ENCODE data around the gene HNRNPK. TPM values are rescaled to one million over a fixed set of nuclear protein-coding genes. Genes with fewer than 3 reads are reported as not detected.

Gene HNRNPK
- total RNA-seq, 4 donors from 2014 or later: 315 to 498 (median 411) TPM

DNA sequence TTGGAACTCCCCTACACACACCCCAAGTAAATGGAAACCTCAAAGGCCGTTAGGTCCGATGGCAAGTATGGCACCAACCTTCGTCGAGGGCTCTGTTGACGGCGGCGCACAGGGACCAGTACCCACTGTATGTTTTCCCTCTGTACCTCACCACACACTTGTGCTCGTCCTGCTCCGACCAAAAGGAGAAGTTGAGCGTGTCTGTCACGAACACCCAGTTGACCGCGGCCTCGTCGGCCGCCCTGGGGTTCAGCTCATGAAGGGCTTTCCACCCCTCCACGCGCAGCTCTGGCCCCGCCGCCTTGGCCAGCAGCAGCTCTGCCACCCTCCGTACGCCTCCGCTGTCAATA lies 24.0 kb downstream of the HNRNPK start:
- TF ChIP-seq, protein P1, sequence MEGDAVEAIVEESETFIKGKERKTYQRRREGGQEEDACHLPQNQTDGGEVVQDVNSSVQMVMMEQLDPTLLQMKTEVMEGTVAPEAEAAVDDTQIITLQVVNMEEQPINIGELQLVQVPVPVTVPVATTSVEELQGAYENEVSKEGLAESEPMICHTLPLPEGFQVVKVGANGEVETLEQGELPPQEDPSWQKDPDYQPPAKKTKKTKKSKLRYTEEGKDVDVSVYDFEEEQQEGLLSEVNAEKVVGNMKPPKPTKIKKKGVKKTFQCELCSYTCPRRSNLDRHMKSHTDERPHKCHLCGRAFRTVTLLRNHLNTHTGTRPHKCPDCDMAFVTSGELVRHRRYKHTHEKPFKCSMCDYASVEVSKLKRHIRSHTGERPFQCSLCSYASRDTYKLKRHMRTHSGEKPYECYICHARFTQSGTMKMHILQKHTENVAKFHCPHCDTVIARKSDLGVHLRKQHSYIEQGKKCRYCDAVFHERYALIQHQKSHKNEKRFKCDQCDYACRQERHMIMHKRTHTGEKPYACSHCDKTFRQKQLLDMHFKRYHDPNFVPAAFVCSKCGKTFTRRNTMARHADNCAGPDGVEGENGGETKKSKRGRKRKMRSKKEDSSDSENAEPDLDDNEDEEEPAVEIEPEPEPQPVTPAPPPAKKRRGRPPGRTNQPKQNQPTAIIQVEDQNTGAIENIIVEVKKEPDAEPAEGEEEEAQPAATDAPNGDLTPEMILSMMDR (IDR thresholded peaks at IDR 0.05; ENCODE audit: low read depth): no peak

DNA sequence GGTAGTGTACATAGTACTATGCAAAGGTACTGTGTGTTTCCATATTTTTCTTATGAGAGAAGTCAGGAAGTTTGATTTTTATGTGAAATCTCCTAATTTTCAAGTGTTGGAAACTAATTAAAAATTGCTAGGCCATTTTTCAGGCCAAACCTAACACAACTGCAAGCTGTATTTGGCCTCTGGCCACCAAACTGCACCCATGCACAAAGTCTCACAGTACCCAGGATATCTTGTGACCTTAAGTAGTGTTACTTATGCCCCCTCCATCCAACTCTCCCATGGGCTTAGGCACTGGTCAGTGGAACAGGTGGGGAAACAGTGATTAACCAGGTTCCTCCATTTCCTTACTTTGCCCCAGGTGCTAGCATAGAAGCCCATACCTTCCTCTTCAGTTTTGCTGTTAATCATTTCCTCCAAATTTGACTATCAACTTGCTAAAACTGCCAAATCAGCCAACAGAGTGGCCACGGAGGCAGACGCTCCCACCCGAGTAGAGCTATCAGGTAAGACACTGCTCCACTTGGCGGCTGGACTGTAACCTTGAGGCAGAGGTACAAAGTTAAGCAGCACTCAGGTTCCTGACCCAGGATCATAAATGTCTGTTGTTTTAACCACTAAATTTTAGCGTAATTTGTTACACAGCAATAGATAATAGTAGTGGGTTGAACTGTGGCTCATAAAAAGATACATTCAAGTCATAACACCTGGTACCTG lies 39.3 kb downstream of the HNRNPK start:
- TF ChIP-seq, protein P1 (IDR thresholded peaks at IDR 0.05; ENCODE audit: low read depth): no peak

DNA sequence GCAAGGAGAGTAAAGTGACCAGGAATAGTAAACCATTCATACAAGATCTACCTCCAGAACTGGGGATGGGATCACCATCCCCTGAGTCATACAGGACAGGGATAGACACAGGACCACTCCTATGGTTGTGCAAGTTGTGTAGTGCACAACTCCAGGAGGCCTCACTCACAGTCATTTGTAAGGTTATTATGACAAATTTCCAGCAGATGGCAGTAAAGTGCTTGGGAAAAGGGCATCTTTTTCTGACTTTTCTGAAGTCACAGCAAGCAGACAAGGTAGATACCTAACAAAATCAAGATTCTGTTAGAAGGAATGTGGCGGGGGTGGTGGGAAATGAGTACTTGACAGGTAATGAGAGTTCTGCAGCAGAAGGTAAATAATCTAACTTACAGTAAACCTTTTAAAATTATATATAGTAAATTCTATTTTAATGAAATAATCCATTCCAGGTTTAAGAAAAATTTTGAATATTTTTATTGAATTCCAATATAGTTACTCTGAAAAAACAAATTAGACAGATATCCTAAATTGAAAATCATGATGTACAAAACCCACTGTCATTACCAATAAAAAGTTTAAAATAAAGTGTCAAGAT lies 42.1 kb downstream of the HNRNPK start:
- TF ChIP-seq, protein P1 (IDR thresholded peaks at IDR 0.05; ENCODE audit: low read depth): no peak

GRCh38 chr9:83936523-83936922 lies 43.5 kb downstream of the HNRNPK start:
- TF ChIP-seq, protein P1 (IDR thresholded peaks at IDR 0.05; ENCODE audit: low read depth): no peak

DNA sequence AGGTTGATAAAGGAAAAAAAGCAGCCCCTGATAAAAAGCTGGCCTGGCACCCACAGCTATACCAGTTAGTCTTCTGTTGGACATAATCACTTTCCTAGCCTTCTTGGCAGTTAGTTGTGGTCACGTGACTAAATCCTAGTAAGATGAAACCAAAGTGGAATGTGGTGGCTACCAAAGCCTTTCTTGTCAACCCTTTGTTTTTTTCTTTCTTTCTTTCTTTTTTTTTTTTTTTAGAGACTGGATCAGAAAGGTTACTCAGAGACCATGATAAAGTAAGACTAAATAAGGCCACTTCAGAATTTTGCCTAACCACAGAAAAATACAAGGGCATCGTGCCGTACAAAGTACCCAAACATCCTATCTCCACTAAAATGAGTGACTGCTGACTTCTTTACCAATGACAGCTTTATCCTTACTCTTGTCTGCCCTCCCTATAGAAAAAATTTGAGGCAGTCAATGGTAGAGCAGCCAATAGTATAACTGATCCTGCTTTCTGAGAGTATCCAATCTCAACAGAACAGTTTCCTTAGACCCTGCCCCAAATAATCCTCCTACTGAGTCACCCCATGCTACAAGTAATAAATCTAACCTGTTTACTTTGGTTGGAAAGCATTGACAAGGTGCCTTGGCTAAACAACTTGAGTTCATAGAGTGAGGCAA lies 44.6 kb downstream of the HNRNPK start:
- TF ChIP-seq, protein P1 (IDR thresholded peaks at IDR 0.05; ENCODE audit: low read depth): no peak

GRCh38 chr9:83934569-83935275 lies 45.3 kb downstream of the HNRNPK start:
- TF ChIP-seq, protein P1 (IDR thresholded peaks at IDR 0.05; ENCODE audit: low read depth): no peak

GRCh38 chr9:83933790-83934189 lies 46.2 kb downstream of the HNRNPK start:
- TF ChIP-seq, protein P1 (IDR thresholded peaks at IDR 0.05; ENCODE audit: low read depth): no peak
